HepG2 (cell line): ENCODE results near the gene SLC7A6OS. TPM values are rescaled to one million over a fixed set of nuclear protein-coding genes. Genes with fewer than 3 reads are reported as not detected.

Experiments
- ARNT2 ChIP-seq: sonication (generic); formaldehyde crosslinking; IDR thresholded peaks from 2 replicates; pipeline ENCODE4 v1.8.0; 2022; ENCODE audit warnings: mild to moderate bottlenecking, low read depth, missing genetic modification reagents, moderate library complexity
- CENPBD1 ChIP-seq: sonication (generic); formaldehyde crosslinking; IDR thresholded peaks from 2 replicates; pipeline ENCODE4 v1.8.0; 2022; ENCODE audit warnings: missing genetic modification reagents, low read depth, mild to moderate bottlenecking, borderline replicate concordance
- HCFC1 ChIP-seq: fragments of 150-350 bp; IDR thresholded peaks from 2 replicates; pipeline ENCODE4 v1.6.1; 2014; ENCODE audit warnings: low read depth, low read length
- HIVEP1 ChIP-seq: sonication (generic); formaldehyde crosslinking; IDR thresholded peaks from 2 replicates; pipeline ENCODE4 v1.4.0; 2020; ENCODE audit warnings: mild to moderate bottlenecking, missing genetic modification reagents
- KLF12 ChIP-seq: sonication (generic); formaldehyde crosslinking; IDR thresholded peaks from 2 replicates; pipeline ENCODE4 v1.4.0; 2020; ENCODE audit warnings: missing genetic modification reagents, borderline replicate concordance
- KMT2A ChIP-seq: sonication (generic); formaldehyde crosslinking; IDR thresholded peaks from 2 replicates; pipeline ENCODE4 v1.4.0; 2020; ENCODE audit warnings: missing genetic modification reagents
- NR0B2 ChIP-seq: sonication (generic); formaldehyde crosslinking; IDR thresholded peaks from 2 replicates; pipeline ENCODE4 v1.4.0; 2020; ENCODE audit warnings: mild to moderate bottlenecking, missing genetic modification reagents
- RORA ChIP-seq: sonication (generic); formaldehyde crosslinking; IDR thresholded peaks from 2 replicates; pipeline ENCODE4 v1.5.0; 2020; ENCODE audit warnings: mild to moderate bottlenecking, missing genetic modification reagents, moderate library complexity
- SIN3A ChIP-seq: IDR thresholded peaks from 2 replicates; pipeline ENCODE4 v1.6.1; 2011; ENCODE audit warnings: low read depth, mild to moderate bottlenecking, control low read depth, low read length, borderline replicate concordance
- SMAD9 ChIP-seq: sonication (generic); formaldehyde crosslinking; IDR thresholded peaks from 2 replicates; pipeline ENCODE4 v1.5.1; 2020; ENCODE audit warnings: mild to moderate bottlenecking, missing genetic modification reagents
- SUZ12 ChIP-seq: fragments of 150-350 bp; IDR thresholded peaks from 2 replicates; pipeline ENCODE4 v1.6.1; 2014; ENCODE audit warnings: low read depth, low read length
- ZNF280D ChIP-seq: sonication (generic); formaldehyde crosslinking; IDR thresholded peaks from 2 replicates; pipeline ENCODE4 v1.5.1; 2020; ENCODE audit warnings: mild to moderate bottlenecking, missing genetic modification reagents
- ZNF501 ChIP-seq: sonication (generic); formaldehyde crosslinking; IDR thresholded peaks from 2 replicates; pipeline ENCODE4 v1.5.1; 2020; ENCODE audit warnings: mild to moderate bottlenecking, moderate library complexity, missing genetic modification reagents
- ZNF546 ChIP-seq: sonication (generic); formaldehyde crosslinking; conservative IDR thresholded peaks from 2 replicates; pipeline ENCODE4 v1.8.1; 2023; ENCODE audit warnings: mild to moderate bottlenecking, missing genetic modification reagents
- ZNF646 ChIP-seq: sonication (generic); formaldehyde crosslinking; IDR thresholded peaks from 2 replicates; pipeline ENCODE4 v1.9.0; 2021; ENCODE audit warnings: mild to moderate bottlenecking, missing genetic modification reagents
- ZSCAN9 ChIP-seq: IDR thresholded peaks from 2 replicates; pipeline ENCODE4 v1.6.1; 2016; ENCODE audit warnings: borderline replicate concordance
- polyA plus RNA-seq, 8 experiments: library from polyadenylated mRNA; depleted of rRNA in 3 of 8; stranded (reverse) in 7 of 8; unstranded in 1 of 8; fragments of >200 nt; fragmentation: Illumina TruSeq in 4 of 8; extraction: Trizol in 4 of 8; gene quantifications; 2 replicates each; pipeline versions ENCODE4 v1.2.1 to v1.2.3, GENCODE V29; 2011 to 2016; ENCODE audit warnings: low read depth in 4 of 8, missing spikeins in 1 of 8, mixed read lengths in 1 of 8; ENCODE audit not compliant: insufficient read depth in 1 of 8
- total RNA-seq, 5 experiments: library from RNA; depleted of rRNA; stranded (reverse); fragments of >200 nt; fragmentation: Illumina TruSeq; extraction: Trizol; gene quantifications; 2 replicates each; pipeline ENCODE4 v1.2.3, GENCODE V29; 2016; ENCODE audit warnings: low read depth in 1 of 5
- TF ChIP-seq, protein P1 (sequence below): sonication (generic); formaldehyde crosslinking; conservative IDR thresholded peaks from 2 replicates; pipeline ENCODE4 v1.8.1; 2023; ENCODE audit warnings: missing genetic modification reagents

SLC7A6OS gene
- total and polyA plus RNA-seq, 2 of the 13 experiments (the other 11 are each of a cell fraction or from before 2014, with no cell fraction given) = 11.2 to 21.5 TPM

DNA sequence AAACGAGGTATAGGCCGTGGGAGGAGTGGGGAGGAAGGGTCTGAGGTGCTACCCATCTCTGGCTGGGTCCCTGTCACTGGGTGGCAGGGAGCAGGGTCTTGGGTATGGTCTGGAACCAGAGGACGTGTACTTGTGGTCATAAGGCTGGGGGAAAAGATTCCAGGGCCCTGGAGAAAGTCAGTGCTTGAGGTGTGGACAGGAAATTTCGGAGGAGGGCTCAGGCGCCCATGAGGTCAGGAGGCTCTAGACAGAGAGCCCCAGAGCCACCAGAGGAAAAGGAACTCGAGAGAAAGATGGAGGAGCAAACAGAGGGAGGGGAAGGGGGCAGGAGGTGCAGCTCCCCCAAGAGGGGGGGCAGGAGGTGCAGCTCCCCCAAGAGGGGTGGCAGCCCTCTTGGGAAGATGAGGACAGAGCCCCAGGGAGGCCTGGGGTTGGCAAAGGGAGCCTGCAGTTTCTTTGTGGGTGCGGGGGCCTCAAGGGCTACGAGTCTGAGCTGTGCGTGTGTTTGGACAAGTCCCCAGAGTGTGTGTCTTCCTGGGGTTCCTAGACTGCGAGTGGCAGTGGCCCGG is 47.1 kb downstream of the SLC7A6OS start (continued):
- TF ChIP-seq ARNT2 (no peak), ZNF546 (CRISPR knock-in tag) (0 out of 2 replicates have a peak, but pooled peaks have one; percentile 27), KMT2A (no peak), SMAD9 (CRISPR knock-in tag) (no peak), ZNF501 (no peak; the same call in 1 of the 2 replicates), ZSCAN9 (CRISPR knock-in tag) (no peak), KLF12 (CRISPR knock-in tag) (no peak), SIN3A (no peak), HIVEP1 (CRISPR knock-in tag) (peak; percentile 87), ZNF646 (CRISPR knock-in tag) (no peak), RORA (CRISPR knock-in tag) (no peak), SUZ12 (no peak), CENPBD1 (CRISPR knock-in tag) (no peak), HCFC1 (no peak), NR0B2 (peak; percentile 75), ZNF280D (CRISPR knock-in tag) (peak; percentile 46; the same call in 1 of the 2 replicates)
- TF ChIP-seq, protein P1, sequence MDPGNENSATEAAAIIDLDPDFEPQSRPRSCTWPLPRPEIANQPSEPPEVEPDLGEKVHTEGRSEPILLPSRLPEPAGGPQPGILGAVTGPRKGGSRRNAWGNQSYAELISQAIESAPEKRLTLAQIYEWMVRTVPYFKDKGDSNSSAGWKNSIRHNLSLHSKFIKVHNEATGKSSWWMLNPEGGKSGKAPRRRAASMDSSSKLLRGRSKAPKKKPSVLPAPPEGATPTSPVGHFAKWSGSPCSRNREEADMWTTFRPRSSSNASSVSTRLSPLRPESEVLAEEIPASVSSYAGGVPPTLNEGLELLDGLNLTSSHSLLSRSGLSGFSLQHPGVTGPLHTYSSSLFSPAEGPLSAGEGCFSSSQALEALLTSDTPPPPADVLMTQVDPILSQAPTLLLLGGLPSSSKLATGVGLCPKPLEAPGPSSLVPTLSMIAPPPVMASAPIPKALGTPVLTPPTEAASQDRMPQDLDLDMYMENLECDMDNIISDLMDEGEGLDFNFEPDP = no peak
